Kidney epithelial cell (primary cell): ENCODE measurements around the gene CNDP2. TPM values are rescaled to one million over a fixed set of nuclear protein-coding genes. Genes with fewer than 3 reads are reported as not detected.

ENCODE experiments used
- DNase-seq: peaks from one replicate; pipeline ENCODE4 v3.0.0-alpha.2; 2010; ENCODE audit warnings: low read depth
- H3K27me3 ChIP-seq: 2 replicates; pipeline ENCODE4 v1.6.0; 2011; ENCODE audit warnings: low read length; ENCODE audit not compliant: control insufficient read depth, insufficient read depth
- H3K36me3 ChIP-seq: 2 replicates; pipeline ENCODE4 v1.5.1; 2011; ENCODE audit warnings: low read length; ENCODE audit not compliant: control insufficient read depth, insufficient read depth
- H3K4me3 ChIP-seq: 2 replicates; pipeline ENCODE4 v1.5.1; 2011; ENCODE audit warnings: low read depth, mild to moderate bottlenecking, control low read depth, low read length
- total RNA-seq: library from RNA; depleted of rRNA; stranded (reverse); fragments of >200 nt; gene quantifications from 2 replicates; pipeline ENCODE4 v1.2.3, GENCODE V29; 2015
- TF ChIP-seq, protein P1 (sequence below): IDR thresholded peaks from 2 replicates; pipeline ENCODE4 v1.5.1; 2011; ENCODE audit warnings: mild to moderate bottlenecking, moderate library complexity, low read length, control low read depth, inconsistent platforms; ENCODE audit not compliant: insufficient read depth, poor library complexity, severe bottlenecking

CNDP2 gene
- total RNA-seq, 1 donor from 2014 or later = 225 TPM

DNA sequence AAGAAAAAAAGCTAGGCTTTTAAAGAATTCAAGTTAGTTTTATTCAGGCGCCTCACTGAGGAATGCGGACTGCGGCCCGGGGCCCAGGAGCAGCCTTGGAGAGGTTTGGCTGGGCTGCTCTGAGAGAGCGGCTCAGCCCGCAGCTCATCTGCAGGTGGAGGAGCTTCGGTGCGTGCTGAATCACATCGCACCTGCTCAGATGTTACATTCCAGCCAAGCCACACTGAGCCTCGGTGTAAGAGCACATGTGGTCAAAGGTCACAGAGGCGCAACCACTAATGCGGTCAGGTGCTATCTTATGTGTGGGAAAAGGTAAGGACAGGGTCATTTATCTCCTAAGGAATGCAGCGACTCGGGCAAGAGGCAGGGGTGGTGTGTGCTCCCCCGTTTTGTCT is 21.1 kb downstream of the CNDP2 start:
- DNase-seq = no peak
- TF ChIP-seq, protein P1, sequence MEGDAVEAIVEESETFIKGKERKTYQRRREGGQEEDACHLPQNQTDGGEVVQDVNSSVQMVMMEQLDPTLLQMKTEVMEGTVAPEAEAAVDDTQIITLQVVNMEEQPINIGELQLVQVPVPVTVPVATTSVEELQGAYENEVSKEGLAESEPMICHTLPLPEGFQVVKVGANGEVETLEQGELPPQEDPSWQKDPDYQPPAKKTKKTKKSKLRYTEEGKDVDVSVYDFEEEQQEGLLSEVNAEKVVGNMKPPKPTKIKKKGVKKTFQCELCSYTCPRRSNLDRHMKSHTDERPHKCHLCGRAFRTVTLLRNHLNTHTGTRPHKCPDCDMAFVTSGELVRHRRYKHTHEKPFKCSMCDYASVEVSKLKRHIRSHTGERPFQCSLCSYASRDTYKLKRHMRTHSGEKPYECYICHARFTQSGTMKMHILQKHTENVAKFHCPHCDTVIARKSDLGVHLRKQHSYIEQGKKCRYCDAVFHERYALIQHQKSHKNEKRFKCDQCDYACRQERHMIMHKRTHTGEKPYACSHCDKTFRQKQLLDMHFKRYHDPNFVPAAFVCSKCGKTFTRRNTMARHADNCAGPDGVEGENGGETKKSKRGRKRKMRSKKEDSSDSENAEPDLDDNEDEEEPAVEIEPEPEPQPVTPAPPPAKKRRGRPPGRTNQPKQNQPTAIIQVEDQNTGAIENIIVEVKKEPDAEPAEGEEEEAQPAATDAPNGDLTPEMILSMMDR = no peak
- Histone ChIP-seq H3K36me3 (peaks cover 10% of the 10 kb centered on the region), H3K27me3 (no peaks in the 10 kb centered on the region), H3K4me3 (no peak overlapping the region)

DNA sequence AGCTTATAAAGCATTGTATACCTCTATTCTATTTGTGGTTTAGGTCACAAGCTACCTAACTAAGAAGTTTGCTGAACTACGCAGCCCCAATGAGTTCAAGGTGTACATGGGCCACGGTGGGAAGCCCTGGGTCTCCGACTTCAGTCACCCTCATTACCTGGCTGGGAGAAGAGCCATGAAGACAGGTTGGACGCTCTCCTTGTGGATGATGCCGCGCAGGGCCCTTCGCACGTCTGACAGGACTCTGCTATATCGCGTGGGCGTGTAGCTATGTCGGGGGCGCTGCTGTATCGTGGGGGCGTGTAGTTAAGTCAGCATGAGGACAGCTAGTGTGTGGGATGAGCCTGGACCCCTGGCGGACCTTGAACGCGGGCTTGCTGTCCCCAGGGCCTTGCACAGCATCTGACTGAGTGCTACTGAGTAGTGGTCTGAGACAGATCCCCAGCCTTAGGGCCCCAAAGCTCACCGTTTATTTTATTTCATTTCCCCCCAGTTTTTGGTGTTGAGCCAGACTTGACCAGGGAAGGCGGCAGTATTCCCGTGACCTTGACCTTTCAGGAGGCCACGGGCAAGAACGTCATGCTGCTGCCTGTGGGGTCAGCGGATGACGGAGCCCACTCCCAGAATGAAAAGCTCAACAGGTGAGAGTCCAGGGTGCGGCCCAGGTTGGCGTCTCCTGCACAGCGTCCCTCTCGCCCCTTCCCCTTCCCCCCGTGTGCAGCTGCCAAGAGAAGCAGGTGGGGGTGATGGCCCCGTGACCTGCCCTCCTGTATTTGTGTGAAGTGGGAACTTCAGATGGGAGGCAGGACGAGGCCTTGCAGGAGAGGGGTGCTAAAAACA is 22.5 kb downstream of the CNDP2 start:
- peaks cover 10% of the 10 kb centered on the region for H3K36me3 ChIP-seq
- no peak for DNase-seq

DNA sequence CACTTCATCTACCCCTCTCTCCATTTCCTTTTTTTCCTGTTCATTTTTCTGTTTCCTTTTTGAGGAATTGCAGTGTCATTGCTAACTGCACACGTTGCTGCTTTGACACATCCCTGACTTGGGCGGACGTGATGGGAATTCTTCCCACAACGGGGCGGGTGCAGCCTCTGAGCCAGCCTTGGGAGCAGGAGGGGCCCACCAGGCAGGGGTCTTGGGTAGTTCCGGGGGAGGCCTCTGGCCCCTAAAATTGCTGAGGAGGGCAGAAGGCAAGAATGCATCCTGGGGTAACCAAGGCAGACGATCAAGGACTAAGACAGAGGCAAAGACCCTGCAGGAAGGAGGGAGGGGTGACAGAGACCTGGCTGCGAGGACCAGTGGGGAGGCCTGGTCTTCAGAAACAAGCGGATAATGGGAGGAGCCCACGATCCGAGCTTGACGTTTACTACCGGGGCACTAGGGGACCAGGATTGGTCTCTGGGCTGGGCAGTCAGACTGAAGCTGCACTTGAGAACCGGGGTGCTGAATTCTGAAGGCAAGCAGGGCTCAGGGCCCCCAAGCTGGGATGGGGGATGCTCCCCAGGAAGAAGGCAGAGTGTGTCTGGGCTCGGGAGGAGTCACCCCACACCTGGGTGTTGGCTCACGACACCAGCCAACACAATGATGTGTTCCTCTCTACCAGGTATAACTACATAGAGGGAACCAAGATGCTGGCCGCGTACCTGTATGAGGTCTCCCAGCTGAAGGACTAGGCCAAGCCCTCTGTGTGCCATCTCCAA is 23.3 kb downstream of the CNDP2 start:
- DNase-seq = no peak
- Histone ChIP-seq H3K36me3 (peaks cover 10% of the 10 kb centered on the region), H3K4me3 (no peak overlapping the region), H3K27me3 (no peaks in the 10 kb centered on the region)
- TF ChIP-seq, protein P1 = no peak

More for the DNA sequence above, 22.5 kb downstream of the CNDP2 start:
- TF ChIP-seq, protein P1 = no peak
- no peak overlapping the region for H3K4me3 ChIP-seq
- H3K27me3 ChIP-seq = no peaks in the 10 kb centered on the region

DNA sequence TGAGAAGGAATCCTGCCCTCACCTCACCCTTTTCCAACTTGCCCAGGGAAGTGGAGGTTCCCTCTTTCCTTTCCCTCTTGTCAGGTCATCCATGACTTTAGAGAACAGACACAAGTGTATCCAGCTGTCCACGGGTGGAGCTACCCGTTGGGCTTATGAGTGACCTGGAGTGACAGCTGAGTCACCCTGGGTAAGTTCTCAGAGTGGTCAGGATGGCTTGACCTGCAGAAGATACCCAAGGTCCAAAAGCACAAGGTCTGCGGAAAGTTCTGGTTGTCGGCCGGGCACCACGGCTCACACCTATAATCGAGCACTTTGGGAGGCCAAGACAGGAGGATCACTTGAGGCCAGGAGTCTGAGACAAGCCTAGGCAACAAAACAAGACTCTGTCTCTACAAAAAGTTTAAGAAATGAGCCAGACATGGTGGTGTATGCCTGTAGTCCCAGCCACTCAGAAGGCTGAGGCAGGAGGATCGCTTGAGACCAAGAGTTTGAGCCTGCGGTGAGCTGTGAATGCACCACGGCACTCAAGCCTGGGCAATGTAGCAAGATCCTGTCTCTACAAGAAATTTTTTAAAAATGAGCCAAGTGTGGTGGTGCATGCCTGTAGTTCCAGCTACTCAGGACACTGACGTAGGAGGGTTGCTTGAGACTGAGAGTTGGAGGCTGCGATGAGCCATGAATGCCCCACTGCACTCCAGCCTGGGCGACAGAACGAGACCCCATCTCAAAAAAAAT is 24.1 kb downstream of the CNDP2 start:
- DNase-seq = no peak
- TF ChIP-seq, protein P1 = no peak
- H3K36me3 ChIP-seq = peaks cover 10% of the 10 kb centered on the region
- H3K27me3 ChIP-seq = no peaks in the 10 kb centered on the region
- no peak overlapping the region for H3K4me3 ChIP-seq

DNA sequence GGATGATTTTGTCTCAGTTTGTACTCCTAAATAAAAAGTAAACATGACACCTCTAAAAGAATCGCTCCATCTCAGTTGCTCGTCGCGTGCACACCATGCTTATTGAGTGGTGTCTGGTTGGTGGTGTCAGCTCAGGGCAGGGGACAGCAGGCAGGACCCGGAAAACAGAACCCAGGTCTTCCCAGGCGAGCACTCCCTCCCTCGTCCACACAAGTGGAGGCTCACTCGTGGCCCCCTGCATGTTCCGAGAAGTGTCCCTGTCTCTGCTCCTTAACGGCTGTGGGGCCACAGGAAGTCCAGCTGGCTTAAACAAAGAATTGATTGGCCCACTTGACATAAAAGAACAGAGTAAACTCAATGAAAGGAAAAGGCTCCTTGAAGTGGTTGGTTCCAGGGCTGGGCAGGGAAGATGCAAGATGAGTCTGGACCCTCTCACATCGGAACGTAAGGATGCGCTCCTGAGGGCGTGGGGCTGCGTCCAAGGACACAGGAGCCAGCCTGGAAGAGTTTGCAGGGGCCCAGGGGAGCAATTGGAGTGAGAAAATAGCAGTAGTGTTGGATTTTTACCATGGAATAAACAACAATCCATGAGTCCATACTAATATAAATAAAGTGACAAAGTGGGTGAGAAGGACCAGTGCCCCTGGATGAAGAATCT is 25.0 kb downstream of the CNDP2 start:
- Histone ChIP-seq H3K36me3 (peaks cover 8% of the 10 kb centered on the region), H3K27me3 (no peaks in the 10 kb centered on the region), H3K4me3 (no peak overlapping the region)
- TF ChIP-seq, protein P1 = no peak
- no peak for DNase-seq
